GM23248 (cell line): ENCODE measurements around the gene MB.
"Not testable (repeated sequence)": the region's sequence is repeated elsewhere in the genome, so short reads cannot be mapped to it uniquely, and the experiment has no call there.

Experiments
- EZH2 ChIP-seq: fragments of 200-600 bp; sonication (generic); IDR thresholded peaks from 2 replicates; pipeline ENCODE4 v1.6.1; 2018; ENCODE audit warnings: antibody characterized with exemption, mild to moderate bottlenecking; ENCODE audit not compliant: insufficient read depth, poor library complexity, severe bottlenecking
- EZH2phosphoT487 ChIP-seq: fragments of 200-600 bp; sonication (generic); IDR thresholded peaks from 2 replicates; pipeline ENCODE4 v1.6.1; 2018; ENCODE audit warnings: antibody characterized with exemption, moderate library complexity, mild to moderate bottlenecking, low read depth; ENCODE audit not compliant: insufficient read depth

DNA sequence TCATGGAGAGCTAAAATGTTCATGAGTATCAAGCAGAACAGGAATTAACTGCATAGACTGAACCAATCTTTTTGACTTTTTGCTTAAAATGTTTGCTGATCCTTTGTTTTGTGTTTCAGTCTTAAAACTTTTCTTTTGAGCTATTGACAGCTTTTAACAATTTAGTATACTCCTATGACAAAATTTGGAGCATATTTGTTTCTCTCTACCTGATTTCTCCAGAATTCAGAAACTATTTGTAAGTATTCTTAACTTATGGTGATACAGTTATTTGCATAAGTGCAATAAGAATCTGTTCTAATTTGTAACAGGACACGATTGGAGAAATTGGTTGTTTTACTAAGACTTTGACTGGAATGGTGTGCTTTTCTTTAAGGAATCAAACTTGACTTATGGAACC lies 49.6 kb upstream of the MB start:
- TF ChIP-seq EZH2, EZH2phosphoT487: not testable (repeated sequence)
